Type B pancreatic cell (in vitro differentiated cells): ENCODE measurements around the gene IL21R. TPM values are rescaled to one million over a fixed set of nuclear protein-coding genes. Genes with fewer than 3 reads are reported as not detected.
"Not testable (repeated sequence)": the region's sequence is repeated elsewhere in the genome, so short reads cannot be mapped to it uniquely, and the experiment has no call there.

Experiments used
- DNase-seq: peaks from one replicate; pipeline ENCODE4 v3.0.0; 2021; ENCODE audit warnings: mixed read lengths; ENCODE audit not compliant: unreplicated experiment; ENCODE audit errors: extremely low spot score
- H3K27ac Mint-ChIP-seq: 2 replicates; pipeline ENCODE4 v1.8.0; 2021; ENCODE audit warnings: mild to moderate bottlenecking, mixed read lengths
- H3K27me3 Mint-ChIP-seq: 2 replicates; pipeline ENCODE4 v1.8.0; 2021; ENCODE audit warnings: mixed read lengths
- H3K36me3 Mint-ChIP-seq: 2 replicates; pipeline ENCODE4 v1.8.0; 2021; ENCODE audit warnings: mixed read lengths
- H3K4me1 Mint-ChIP-seq: one replicate; pipeline ENCODE4 v1.8.0; 2021; ENCODE audit warnings: mixed read lengths; ENCODE audit not compliant: unreplicated experiment
- H3K4me3 Mint-ChIP-seq: 2 replicates; pipeline ENCODE4 v1.8.0; 2021; ENCODE audit warnings: mild to moderate bottlenecking, mixed read lengths
- H3K9me3 Mint-ChIP-seq: 2 replicates; pipeline ENCODE4 v1.8.0; 2021; ENCODE audit warnings: mixed read lengths
- total RNA-seq: library from RNA; stranded (reverse); gene quantifications from 2 replicates; pipeline ENCODE4 v1.2.1, GENCODE V29; 2021; ENCODE audit warnings: low replicate concordance
- TF ChIP-seq, protein P1 (sequence below): fragments of 200-600 bp; sonication (generic); conservative IDR thresholded peaks from 2 replicates; pipeline ENCODE4 v1.5.0; 2021; ENCODE audit warnings: antibody characterized with exemption, mild to moderate bottlenecking

Gene IL21R
- total RNA-seq, 1 donor from 2014 or later = 0.29 TPM

DNA sequence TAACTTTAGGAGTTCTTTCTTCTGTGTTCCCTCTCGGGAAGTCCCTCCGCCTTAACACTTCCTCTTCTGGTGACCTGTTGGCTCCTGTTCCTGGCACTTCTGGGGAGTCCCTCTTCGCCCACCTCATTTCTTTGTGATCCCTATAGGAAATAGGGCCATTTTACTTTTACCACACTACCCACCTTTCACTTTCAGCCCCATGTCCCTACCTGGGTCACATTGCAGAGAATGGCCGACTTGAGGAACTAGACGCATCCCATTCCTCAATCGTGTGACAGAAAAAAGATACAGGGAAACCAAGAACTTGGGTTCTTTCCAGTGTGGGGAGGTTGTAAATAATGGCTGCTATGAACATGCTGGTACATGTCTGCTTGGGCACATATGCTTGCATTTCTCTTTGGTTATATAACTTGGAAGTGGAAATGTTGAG, 6.6 kb downstream of the IL21R start:
- Mint-ChIP-seq H3K9me3 (no peaks in the 10 kb centered on the region), H3K27me3 (peaks cover 14% of the 10 kb centered on the region), H3K27ac (no peak overlapping the region), H3K4me1 (no peaks in the 10 kb centered on the region), H3K4me3 (no peak overlapping the region), H3K36me3 (no peaks in the 10 kb centered on the region)
- TF ChIP-seq, protein P1, sequence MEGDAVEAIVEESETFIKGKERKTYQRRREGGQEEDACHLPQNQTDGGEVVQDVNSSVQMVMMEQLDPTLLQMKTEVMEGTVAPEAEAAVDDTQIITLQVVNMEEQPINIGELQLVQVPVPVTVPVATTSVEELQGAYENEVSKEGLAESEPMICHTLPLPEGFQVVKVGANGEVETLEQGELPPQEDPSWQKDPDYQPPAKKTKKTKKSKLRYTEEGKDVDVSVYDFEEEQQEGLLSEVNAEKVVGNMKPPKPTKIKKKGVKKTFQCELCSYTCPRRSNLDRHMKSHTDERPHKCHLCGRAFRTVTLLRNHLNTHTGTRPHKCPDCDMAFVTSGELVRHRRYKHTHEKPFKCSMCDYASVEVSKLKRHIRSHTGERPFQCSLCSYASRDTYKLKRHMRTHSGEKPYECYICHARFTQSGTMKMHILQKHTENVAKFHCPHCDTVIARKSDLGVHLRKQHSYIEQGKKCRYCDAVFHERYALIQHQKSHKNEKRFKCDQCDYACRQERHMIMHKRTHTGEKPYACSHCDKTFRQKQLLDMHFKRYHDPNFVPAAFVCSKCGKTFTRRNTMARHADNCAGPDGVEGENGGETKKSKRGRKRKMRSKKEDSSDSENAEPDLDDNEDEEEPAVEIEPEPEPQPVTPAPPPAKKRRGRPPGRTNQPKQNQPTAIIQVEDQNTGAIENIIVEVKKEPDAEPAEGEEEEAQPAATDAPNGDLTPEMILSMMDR = no peak
- no peak for DNase-seq

DNA sequence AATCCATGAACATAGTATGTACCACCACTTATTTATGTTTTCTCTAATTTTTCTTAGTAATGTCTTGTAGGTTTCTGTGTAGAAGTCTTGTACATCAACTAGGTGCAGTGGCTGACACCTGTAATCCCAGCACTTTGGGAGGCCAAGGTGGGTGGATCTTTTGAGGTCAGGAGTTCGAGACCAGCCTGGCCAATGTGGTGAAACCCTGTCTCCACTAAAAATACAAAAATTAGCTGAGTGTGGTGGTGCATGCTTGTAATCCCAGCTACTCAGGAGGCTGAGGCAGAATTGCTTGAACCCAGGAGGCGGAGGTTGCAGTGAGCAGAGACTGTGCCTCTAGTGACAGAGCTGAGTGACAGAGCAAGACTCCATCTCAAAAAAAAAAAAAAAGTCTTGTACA, 8.0 kb downstream of the IL21R start:
- H3K27ac Mint-ChIP-seq, H3K4me1 Mint-ChIP-seq, H3K9me3 Mint-ChIP-seq, H3K4me3 Mint-ChIP-seq, DNase-seq, H3K36me3 Mint-ChIP-seq: not testable (repeated sequence)
- peaks cover 14% of the 10 kb centered on the region for H3K27me3 Mint-ChIP-seq

DNA sequence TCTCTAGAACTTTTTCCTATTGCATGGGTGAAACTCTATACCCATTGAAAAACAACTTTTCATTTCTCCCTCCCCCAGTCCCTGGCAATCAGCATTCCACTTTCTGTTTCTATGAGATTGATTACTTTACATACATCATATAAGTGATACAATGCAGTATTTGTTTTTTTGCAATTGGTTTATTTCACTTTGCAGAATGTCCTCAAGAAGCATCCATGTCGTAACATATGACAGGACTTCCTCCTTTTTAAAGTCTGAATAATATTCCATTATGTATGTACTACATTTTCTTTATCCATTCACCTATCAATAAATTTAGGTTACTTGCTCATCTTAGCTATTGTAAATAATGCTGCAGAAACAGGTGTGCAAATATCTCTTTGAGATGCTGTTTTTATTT, 8.8 kb downstream of the IL21R start:
- H3K4me1 Mint-ChIP-seq = no peaks in the 10 kb centered on the region

DNA sequence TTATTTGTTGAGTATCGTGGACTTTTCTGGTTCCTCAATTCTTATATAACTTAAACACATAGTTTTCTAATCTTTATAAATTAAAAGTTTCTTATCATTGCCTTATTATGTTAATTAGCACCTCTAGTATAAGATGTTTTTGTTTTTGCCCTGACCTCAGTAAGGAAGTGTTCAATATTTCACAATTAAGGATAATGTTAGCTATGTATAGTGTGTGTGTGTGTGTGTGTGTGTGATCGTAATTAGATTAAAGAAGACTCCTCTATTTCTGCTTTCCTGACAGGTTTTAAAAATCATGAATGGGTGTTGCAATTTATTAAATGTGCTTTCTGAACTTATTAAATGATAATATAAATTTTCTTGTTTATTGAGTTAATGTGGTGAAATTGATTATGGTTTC, 12.0 kb downstream of the IL21R start:
- no peak for DNase-seq
- no peaks in the 10 kb centered on the region for H3K4me1 Mint-ChIP-seq
- no peak overlapping the region for H3K27ac Mint-ChIP-seq
- H3K27me3 Mint-ChIP-seq = peaks cover 7% of the 10 kb centered on the region
- no peaks in the 10 kb centered on the region for H3K36me3 Mint-ChIP-seq
- no peak overlapping the region for H3K4me3 Mint-ChIP-seq
- H3K9me3 Mint-ChIP-seq = peaks cover 6% of the 10 kb centered on the region
- TF ChIP-seq, protein P1 = no peak

More for the DNA sequence above, 8.8 kb downstream of the IL21R start:
- Mint-ChIP-seq H3K9me3 (no peaks in the 10 kb centered on the region), H3K27me3 (peaks cover 14% of the 10 kb centered on the region), H3K36me3 (no peaks in the 10 kb centered on the region), H3K4me3 (no peak overlapping the region), H3K27ac (no peak overlapping the region)
- TF ChIP-seq, protein P1 = no peak
- DNase-seq = no peak

DNA sequence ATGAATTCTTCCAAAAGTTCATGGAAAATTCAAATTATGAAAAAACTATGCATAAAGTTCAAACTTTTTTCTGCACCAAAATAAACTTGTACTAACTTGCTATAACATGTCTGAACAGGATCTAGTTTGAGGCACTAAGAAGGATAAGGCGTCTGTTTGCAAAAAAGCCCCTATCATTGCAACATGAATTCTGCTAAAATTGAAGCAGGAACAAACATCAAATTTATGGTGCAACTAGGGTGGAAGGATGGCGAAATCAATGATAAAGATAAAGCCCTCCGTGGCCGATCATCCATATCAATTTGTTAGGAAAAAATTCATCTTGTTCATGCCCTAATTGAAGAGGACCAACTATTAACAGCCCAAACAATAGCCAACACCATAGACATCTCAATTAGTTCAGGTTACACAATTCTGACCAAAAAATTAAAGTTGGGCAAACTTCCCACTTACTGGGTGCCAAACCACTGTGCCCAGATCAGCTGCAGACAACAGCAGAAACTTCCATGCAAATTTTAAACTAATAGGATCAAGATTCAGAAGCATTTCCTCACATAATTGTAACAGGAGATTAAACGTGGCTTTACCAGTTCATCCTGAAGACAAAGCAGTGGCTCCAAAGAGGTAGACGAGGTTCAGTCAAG, 12.9 kb downstream of the IL21R start:
- Mint-ChIP-seq H3K36me3 (no peaks in the 10 kb centered on the region), H3K27ac (no peak overlapping the region), H3K9me3 (peaks cover 6% of the 10 kb centered on the region), H3K27me3 (peaks cover 7% of the 10 kb centered on the region), H3K4me3 (no peak overlapping the region), H3K4me1 (no peaks in the 10 kb centered on the region)
- TF ChIP-seq, protein P1 = no peak
- no peak for DNase-seq

DNA sequence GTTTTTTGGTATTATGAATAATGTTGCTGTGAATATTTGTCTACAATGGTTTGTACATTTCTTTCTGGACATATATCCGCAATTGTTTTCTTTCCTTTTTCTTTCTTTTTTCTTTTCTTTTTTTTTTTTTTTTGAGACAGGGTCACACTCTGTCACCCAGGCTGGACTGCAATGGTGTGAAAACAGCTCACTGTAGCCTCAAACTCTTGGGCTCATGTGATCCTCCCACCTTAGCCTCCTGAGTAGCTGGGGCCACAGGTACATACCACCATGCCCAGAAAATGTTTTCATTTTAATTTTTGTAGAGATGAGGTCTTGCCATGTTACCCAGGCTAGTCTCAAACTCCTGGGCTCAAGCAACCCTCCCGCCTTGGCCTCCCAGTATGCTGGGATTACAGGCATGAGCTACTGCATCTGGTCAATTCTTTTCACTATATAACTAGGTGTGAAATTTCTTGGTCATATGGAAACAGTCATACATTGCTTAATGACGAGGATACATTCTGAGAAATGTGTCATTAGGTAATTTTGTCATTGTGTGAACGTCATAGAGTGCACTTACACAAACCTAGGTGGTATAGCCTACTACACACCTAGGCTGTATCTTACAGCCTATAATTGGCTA, 15.2 kb downstream of the IL21R start:
- Mint-ChIP-seq H3K4me3 (no peak overlapping the region), H3K4me1 (no peaks in the 10 kb centered on the region), H3K27me3 (peaks cover 4% of the 10 kb centered on the region), H3K27ac (no peak overlapping the region), H3K36me3 (no peaks in the 10 kb centered on the region), H3K9me3 (peaks cover 12% of the 10 kb centered on the region)
- TF ChIP-seq, protein P1 = no peak
- DNase-seq = no peak
